ENCODE data around the gene ZRANB3.

DNA sequence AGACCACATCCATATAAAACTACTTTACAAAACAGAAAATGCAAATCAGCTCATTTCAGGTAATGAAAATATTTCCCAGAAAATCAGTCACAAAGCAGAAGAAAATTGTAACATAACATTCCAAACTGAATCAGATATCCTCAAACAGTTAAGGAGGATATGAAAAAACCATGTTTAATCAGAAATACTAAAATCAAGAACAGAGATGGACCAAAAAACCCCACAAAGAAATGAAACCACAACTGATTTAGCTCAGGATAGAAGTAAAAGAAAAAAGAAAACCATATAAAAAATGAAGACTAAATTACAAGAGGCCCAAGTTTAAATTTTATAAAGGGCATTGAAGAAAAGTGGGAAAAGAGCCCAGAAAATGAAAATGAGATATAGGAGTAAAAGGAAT, 376.1 kb downstream of the ZRANB3 start:
- TF ChIP-seq, protein P1, sequence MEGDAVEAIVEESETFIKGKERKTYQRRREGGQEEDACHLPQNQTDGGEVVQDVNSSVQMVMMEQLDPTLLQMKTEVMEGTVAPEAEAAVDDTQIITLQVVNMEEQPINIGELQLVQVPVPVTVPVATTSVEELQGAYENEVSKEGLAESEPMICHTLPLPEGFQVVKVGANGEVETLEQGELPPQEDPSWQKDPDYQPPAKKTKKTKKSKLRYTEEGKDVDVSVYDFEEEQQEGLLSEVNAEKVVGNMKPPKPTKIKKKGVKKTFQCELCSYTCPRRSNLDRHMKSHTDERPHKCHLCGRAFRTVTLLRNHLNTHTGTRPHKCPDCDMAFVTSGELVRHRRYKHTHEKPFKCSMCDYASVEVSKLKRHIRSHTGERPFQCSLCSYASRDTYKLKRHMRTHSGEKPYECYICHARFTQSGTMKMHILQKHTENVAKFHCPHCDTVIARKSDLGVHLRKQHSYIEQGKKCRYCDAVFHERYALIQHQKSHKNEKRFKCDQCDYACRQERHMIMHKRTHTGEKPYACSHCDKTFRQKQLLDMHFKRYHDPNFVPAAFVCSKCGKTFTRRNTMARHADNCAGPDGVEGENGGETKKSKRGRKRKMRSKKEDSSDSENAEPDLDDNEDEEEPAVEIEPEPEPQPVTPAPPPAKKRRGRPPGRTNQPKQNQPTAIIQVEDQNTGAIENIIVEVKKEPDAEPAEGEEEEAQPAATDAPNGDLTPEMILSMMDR (IDR thresholded peaks at IDR 0.05; ENCODE audit: low read depth, low read length, missing input control), result no peak
- TF ChIP-seq TAF1 (conservative IDR thresholded peaks at IDR 0.05) (no peak), YY1 (IDR thresholded peaks at IDR 0.05) (no peak), SP1 (IDR thresholded peaks at IDR 0.05) (no peak), GABPA (IDR thresholded peaks at IDR 0.05 in 1 of 2, conservative IDR thresholded peaks at IDR 0.05 in 1 of 2) (no peak), HNF4A (conservative IDR thresholded peaks at IDR 0.05) (no peak), RAD21 (IDR thresholded peaks at IDR 0.05) (no peak)
- TF ChIP-seq, protein P2, sequence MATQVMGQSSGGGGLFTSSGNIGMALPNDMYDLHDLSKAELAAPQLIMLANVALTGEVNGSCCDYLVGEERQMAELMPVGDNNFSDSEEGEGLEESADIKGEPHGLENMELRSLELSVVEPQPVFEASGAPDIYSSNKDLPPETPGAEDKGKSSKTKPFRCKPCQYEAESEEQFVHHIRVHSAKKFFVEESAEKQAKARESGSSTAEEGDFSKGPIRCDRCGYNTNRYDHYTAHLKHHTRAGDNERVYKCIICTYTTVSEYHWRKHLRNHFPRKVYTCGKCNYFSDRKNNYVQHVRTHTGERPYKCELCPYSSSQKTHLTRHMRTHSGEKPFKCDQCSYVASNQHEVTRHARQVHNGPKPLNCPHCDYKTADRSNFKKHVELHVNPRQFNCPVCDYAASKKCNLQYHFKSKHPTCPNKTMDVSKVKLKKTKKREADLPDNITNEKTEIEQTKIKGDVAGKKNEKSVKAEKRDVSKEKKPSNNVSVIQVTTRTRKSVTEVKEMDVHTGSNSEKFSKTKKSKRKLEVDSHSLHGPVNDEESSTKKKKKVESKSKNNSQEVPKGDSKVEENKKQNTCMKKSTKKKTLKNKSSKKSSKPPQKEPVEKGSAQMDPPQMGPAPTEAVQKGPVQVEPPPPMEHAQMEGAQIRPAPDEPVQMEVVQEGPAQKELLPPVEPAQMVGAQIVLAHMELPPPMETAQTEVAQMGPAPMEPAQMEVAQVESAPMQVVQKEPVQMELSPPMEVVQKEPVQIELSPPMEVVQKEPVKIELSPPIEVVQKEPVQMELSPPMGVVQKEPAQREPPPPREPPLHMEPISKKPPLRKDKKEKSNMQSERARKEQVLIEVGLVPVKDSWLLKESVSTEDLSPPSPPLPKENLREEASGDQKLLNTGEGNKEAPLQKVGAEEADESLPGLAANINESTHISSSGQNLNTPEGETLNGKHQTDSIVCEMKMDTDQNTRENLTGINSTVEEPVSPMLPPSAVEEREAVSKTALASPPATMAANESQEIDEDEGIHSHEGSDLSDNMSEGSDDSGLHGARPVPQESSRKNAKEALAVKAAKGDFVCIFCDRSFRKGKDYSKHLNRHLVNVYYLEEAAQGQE (IDR thresholded peaks at IDR 0.05), result no peak
- TF ChIP-seq, protein P3, sequence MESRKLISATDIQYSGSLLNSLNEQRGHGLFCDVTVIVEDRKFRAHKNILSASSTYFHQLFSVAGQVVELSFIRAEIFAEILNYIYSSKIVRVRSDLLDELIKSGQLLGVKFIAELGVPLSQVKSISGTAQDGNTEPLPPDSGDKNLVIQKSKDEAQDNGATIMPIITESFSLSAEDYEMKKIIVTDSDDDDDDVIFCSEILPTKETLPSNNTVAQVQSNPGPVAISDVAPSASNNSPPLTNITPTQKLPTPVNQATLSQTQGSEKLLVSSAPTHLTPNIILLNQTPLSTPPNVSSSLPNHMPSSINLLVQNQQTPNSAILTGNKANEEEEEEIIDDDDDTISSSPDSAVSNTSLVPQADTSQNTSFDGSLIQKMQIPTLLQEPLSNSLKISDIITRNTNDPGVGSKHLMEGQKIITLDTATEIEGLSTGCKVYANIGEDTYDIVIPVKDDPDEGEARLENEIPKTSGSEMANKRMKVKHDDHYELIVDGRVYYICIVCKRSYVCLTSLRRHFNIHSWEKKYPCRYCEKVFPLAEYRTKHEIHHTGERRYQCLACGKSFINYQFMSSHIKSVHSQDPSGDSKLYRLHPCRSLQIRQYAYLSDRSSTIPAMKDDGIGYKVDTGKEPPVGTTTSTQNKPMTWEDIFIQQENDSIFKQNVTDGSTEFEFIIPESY (IDR thresholded peaks at IDR 0.05), result no peak
- TF ChIP-seq, protein P4, sequence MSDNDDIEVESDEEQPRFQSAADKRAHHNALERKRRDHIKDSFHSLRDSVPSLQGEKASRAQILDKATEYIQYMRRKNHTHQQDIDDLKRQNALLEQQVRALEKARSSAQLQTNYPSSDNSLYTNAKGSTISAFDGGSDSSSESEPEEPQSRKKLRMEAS (IDR thresholded peaks at IDR 0.05), result no peak
- TF ChIP-seq, protein P5, sequence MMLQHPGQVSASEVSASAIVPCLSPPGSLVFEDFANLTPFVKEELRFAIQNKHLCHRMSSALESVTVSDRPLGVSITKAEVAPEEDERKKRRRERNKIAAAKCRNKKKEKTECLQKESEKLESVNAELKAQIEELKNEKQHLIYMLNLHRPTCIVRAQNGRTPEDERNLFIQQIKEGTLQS (IDR thresholded peaks at IDR 0.05), result no peak

Data from liver (tissue), 3 donors.